ENCODE measurements around the gene RNASEH1.
A peak's percentile ranks its signal among the peaks of the same experiment; 100 is the strongest.

RNASEH1 gene

DNA sequence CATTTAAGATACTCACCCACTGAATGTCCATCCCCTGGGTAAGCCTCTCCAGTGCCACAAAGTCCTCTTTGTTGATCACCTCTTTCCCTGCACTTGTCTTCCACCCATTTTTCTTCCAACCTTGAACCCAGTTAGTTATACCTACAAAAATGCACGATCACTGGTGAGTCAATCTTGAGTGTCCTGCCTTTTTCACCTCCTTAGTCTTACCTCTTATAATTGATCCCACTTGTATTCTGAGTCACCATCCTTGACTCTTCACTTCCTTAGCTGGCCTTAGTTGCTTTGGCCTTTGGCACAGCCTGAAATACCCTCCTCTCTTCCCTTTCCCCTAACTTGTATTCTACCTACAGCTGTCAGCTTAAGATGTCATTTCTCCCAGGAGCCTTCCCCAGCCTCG, 10.2 kb downstream of the RNASEH1 start:
- no peak for DNase-seq

DNA sequence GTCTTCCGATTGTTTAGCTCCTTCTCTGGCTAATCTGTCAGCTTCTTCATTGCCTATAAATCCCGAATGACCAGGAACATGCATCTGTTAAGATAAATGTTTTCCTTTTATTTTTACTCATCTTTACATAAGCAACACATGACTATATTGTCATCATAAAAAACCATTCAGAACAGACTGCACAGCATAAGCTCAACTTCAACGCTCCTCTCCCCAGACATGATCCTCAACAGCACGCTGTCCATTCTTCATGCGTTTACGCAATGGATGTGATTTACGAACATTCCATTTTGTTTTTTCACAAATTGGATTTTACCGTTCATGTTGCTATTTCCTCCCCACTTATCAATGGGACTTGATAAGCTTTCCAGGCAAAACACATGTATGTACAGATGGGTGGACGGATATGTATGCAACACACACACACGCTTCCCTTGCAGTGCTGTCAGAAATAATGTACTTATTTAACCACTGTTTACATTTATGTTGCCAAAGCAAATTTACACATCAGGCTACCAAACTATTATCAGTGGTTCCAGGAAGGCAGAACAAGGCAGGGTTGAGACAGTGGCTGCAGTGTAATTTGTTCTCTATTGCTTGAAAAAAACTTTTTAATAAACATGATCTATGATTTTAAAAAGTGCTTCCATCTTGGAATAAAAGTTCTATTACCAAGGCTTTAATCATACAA, 12.2 kb downstream of the RNASEH1 start:
- DNase-seq: no peak

DNA sequence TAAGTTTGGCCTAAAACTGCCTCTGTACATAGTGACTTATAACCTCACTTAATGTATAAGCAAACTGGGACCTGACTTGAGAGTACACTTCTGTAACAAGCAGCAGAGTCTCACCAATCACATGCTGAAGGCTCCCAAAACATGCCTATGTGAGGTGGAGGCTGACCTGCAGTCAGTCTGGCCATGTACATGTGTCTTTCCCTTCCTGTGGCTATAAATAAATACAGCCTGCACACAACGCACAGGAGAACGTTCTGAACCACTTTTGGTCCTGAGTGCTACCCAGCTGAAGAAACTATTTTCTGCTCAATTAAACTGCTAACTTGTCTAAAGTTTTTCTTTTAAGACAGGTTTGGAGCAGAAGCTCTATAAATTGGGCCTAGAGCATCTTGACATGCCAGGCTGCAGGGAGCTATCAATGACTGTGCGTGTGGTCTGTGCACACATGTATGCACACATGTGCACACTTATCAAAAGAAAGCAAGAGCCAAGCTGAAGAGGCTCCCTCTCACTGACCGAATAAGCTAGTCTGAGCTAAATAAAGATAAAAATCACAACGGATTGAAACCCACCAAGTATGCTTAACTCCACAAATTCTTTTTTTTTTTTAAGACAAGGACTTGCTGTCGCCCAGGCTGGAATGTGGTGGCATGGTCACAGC, 15.0 kb downstream of the RNASEH1 start:
- no peak for DNase-seq

DNA sequence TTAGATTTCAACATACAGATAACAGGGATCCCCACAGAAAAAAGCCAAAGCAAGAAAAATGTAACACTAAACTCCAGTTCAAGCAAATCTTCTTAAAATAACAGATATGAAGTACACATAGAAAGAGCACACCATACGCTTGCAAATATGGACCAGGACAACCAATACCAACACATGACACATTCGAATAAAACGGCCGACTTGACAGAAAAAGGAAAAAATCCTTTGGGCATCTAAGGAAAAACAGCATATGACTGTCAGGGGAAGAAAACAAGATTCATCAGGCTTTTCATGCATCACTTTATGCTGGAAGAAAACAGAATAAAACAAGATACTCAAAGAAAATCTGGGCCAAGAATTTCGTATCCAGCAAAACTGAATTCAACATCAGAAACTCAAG, 16.0 kb downstream of the RNASEH1 start:
- DNase-seq: no peak

DNA sequence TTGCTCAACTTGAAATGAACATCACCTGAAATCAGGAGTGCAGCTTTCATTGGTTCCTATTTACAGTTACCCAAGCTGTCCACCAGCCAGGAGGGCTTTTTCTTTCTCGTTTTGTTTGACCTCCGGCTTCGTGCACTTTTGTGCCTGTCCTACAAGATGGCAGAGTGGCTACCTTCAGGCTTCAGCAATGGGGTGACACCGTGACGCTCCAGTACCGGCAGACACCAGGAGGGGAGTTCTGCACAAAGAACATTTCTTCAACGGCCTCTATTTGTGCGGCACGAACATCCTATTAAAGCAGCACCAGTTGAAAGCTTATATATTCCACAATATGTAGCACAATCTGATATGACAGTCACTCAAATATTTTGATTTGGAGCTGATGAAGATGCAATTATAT, 18.3 kb downstream of the RNASEH1 start:
- DNase-seq: no peak

DNA sequence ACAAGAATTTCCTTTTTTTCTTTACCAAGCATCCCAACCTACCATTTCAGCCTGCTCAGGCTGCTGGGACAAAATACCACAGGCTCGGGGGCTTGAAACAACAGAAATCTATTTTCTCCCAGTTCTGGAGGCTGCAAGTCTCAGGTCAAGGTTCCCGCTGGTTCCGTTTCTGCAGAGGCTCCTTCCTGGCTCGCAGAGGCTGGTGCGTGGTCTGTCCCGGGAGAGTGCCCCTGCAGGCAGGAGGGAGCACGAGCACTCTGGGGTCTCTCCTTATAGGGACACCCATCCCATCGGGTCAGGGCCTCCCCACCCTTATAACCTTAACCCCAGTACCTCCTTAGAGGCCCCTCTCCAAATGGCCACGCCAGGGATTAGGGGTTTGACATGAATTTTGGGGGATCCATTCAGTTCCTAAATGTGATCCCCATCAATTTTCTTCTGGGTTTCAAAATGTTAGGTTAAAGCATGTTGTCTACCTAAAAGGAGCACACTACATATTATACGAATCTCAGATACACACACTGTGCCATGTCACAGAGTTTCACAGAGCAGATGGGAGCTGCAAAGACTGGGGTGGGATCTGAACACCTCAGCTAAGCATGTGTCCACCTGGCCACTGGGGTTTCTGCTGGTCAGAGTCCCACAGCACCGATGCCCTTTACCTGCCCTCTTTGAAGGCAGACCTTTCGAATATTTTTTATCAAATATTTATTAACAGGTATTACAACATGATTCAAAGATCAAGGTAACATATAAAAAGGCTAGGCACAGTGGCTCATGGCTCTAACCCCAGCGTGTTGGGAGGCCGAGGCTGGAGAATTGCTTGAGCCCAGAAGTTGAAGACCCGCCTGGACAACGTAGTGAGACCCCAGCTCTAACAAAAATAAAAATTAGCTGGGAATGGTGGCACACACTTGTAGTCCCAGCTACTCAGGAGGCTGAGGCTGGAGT, 21.2 kb downstream of the RNASEH1 start:
- no peak for DNase-seq

DNA sequence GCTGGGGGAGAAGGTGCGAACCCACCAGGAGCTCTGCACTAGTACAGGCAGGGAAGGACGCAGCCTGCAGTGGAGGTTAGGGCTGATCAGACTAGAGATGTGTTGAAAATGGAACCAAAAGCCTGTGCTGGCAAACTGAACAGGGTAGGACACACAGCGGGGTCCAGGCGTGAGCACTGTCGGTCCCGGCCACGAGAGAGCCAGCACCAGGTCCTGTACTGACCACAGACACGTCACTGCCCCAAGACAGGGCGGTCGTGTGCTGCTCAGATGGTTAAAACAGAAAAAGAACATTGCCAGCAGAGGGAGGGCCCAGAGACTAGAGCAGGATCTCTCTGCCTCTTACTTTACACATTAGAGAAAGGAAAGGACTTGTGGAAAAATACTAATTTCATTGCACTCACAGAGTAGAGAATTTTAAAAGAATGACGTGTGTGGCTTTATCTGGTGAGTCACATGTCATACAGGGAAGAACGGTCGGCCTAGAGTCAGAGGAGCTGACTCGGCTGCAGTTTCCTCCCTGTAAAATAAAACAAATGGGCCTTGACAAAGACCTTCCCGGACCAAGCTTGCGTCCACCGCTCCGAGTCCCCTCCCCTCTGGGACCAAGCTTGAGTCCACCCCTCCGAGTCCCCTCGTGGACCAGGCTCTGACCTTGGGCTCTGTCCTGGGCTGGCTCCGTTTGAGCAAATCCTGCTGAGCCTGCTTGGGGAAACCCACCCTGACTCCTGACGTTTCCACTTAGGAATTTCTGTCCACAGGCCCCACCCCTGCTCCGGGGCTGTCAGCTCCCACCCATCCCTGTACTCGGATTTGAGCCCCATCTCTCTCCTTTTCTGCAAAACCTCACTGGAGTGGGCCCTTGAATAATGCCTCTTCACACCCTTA, 22.1 kb downstream of the RNASEH1 start:
- DNase-seq: no peak

DNA sequence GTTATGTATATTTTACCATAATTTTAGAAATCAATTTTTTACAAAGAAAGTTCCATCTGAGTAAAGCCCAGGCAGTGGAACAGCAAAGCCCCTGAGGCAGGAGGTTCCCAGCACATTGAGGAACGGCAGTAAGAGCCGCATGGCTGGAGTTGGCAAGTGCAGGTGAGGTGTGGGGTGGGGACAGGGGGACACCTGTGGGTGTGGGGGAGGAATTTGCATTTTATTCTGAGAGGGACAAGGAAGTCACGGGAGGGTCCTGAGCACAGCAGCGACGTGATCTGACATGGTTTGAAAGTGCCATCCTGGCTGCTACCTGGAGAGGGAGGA, 22.7 kb downstream of the RNASEH1 start:
- no peak for DNase-seq

DNA sequence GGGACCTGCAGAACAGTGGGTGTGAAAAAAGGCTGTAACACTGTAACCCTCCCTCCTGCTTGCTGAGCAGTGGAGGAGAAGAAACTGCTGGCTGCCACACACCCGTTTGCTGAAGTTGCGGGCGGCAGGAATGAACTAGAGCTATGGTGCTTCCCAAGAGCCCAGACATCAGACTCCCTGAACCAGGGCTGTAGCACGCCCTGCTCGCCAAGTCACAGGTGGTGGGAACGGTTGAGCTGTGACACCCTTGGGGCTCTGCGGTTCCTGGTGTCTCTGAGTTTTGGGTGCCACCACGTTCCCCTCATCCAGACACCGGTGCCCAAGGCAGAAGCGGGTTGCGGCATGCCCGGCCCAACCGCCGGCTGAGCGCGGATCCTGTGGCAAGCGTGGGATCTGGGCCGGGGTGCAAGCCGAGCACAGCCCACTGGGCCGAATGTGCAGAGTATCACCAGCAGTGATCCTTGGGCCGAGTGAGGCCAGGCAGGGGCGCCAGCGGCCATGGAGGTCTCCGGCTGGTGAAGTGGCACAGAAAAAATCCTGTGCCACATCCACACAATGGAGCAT, 23.8 kb downstream of the RNASEH1 start:
- no peak for DNase-seq

DNA sequence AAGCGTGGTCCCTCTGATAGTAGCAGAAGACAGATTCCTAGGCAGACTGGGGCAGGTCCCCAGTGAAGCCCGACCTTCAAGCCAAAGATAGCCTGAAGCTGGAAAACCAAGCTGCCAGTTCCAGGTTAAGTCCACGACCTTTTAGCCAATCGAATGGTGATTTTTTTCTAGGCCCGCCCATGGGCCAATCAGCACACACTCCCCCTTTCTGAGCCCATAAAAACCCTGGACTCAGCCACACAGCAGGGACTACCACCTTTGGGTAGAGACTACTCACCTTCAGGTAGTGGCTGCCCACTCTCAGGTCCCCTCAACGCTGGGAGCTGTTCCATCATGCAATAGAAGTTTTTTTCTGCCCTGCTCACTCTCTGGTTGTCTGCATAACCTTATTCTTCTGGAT, 24.3 kb downstream of the RNASEH1 start:
- DNase-seq: no peak

DNA sequence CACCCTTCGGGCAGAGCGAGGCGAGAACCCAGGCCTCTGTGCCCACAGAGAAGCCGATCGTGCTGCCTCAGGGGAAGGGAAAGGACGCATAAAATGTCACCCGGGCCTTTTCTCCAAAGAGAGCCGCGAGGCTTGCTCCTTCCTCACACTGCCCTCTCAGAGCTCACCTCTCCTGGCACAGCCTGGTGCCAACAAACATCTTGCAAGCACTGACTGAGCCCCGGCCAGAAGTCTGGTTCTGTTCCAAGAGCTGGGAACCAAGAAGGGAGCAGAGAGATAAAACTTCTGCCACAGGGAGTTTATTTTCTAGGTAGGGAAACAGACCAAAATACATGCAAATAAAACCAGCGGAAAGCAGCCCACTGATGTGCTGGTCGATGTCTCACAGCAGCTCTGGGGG, 25.2 kb downstream of the RNASEH1 start:
- DNase-seq: no peak

DNA sequence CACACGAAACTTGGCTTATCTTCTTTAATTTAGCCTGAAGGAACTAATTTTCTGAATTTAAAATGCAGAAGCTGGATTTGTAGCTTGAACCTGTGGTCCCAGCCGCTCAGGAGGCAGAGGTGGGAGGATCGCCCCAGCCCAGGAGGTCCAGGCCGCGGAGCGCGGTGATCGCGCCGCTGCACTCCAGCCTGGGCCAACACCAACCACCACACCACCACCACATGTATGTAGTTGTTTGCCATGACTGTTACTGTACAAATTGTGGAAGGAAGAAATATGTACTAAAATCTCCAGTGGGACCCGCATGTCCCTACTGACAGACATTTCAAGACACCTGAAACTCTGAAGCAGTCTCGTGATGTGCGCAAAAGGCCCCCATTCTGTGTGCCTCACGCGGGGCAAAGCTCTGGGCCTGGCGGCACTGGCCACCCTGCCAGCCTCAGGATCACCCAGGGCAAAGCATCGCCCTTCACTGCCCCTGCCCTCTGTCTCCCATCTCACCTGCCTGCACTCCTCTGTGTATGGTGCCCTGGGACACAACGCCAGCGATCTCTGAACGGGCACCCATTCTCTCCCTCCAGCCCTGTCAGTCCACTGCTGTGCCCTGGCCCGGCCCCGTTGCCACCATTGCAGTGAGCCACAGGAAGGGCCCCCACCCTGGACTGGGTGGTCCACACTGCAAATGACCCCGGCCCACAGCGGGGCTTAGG, 28.7 kb downstream of the RNASEH1 start:
- DNase-seq: no peak

DNA sequence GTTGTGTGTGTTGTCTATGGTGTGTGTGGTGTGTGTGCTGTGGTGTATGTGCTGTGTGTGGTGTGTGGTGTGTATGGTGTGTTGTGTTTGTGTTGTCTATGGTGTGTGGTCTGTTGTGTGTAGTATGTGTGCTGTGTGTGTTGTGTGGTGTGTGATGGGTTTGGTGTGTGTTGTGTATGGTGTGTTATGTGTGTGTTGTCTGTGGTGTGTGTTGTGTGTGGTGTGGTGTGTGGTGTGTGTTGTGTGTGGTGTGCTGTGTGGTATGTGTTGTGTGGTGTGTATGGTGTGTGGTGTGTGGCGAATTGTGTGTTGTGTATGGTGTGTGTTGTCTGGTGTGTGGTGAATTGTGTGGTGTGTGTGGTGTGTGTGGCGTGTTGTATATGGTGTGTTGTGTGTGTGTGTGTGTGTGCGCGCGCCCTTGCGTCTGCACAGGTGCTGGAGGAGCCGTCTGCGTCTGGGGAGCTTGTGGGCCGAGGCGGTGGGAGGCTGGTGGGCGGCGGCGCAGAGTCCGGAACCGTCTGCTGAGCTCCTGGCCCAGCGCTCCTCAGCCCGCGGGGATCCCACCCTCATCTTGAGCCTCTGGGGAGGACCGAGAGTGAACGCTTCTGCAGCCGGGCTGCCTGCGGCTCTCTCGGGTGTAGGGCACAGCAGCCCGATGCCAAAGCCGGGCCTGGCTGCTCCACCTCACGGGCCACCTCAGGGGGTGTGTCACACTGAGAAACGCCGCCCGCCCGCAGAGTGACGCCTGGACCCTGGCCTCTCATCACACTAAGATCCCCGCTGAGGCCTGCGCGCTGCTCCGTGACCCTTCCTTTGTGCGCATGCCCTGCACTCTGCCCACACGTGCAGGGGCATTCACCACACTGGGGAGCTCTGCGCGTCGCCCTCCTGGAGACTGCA, 30.0 kb downstream of the RNASEH1 start:
- DNase-seq: no peak

DNA sequence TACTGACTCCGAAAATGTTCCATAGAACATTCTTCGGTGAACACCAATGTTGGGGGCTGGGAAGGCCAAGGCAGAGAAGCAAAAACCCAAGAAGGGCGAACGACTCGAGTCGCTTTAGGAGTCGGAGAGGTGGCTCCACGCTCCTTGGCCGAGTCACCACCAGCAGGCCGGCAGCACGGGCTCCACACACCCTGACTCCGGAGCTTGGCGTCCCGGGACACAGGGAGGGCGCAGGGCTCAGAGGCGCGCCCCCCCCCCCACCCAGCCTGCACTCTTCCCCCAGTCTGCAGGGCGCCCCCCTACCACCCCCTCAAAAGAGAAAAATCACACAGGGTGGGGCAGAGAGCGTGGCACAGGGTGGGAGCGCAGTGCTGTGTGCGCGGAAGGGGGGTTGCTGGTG, 31.3 kb downstream of the RNASEH1 start:
- no peak for DNase-seq

DNA sequence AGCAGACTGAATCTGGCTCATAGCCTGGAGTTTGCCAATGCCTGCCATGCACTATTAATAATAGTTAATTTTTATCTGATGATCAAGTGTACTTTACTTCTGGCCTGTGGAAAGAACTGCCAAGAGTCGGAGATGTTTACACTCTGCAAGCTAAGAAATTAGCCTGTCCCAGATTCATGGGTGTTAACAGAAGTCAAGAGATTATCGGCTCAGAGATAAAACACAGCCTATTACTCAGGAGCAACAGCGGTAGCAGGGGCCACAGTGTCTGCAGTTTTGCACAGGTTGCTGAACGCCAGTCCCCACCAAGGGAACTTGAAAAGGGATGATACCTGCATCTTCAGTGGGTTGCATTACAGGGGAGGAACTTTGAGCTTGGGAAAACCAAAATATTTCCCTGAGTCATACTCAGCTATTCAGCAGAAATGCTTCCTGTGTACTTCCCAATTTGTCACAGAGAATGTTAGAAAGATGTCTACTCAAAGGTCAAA, 34.5 kb downstream of the RNASEH1 start:
- no peak for DNase-seq

DNA sequence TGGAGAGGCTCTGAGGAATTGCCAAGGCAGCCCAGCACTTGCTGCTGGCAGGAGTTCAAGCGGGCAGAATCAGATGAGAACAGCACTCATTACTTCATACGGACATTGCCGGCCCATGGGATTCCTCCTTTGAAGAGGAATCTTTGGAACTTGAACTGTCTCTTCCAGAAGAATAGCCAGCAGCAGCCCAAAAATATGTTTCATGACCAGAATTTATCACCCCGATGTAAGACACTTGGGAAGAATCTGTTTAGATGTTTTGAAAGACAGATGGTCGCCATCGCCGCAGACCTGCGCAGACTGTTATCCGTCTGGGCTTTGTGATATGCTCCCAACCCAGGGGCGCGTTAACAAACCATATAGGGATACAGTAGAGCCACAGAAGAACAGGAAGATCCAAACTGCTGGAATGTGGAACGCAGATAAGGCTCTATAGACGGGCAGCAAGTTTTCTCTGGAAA, 35.1 kb downstream of the RNASEH1 start:
- peak; percentile 65 for DNase-seq

DNA sequence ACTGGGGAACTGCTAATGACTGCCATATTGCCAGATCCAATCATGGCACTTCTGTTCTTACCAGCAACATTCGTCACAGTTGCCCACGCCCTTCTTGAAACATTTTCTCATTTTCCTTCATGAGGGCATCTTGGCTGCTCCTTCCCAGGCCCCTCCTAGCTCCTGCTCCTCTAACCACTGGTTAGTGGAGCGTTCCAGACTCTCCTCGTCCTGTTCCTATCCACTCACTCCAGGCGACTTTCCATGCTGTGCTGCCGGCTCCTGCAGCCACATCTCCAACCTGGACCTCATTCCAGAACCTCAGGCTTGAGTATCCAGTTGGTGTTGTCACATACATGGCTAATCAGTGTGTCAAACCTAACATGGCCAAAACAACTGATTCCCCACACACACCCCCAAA, 37.5 kb downstream of the RNASEH1 start:
- DNase-seq: no peak

DNA sequence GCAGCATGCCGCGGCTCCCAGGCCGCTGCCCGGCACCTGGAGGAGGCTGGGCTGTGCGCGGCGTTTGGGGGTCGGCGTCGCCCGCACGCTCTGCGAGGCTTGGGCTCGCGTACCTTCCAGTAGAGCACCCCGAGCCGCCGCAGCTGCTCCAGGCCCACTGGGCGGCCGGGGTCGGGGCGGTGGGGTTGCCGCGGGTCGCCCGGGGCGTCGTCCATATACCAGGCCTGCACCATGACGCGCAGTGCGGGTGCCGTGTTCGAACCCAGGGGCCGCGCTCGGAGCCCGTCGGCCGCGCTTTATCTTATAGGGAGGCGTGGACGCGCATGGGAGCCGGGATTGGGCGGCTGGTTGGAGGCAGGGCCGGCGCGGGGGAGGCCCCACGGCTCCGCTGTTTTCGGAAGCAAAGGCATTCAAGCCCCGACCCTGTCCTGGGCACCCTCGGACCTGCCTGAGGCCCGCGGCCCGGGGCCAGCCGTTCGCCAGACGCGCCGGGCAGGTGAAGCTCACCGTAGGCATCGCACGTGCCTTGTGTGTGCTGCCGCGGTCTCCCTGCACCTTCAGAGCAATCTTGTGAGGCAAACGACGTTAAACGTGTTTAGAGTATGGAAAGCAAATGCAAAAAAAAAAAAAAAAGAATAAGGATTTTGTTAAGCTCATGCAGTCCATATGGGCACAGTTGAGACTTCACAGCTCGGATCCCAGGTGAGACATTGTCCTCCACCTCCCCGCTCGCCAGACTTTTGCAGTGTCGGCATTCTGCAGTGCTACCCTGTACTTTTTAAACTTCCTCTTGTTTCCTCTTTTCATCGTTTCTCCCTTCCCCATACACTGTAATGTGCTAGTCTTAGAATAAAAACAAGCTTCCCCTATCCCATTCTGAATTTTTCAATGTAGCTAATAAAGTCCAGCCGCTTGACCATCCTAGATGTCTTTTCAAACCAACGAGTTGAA, 38.6 kb downstream of the RNASEH1 start, which contains the start of gene ADI1:
TSS of gene ADI1 (minus strand) at position 277 of the 951 bp plus-strand sequence. CDS start at position 233, 44 bp downstream.
- DNase-seq: peak; percentile 90
